HG03045 (cell line): ENCODE results near the gene PRCP.

Source experiments
- ATAC-seq: cut with Tn5 transposase; IDR thresholded peaks from one replicate; pipeline ENCODE4 v1.9.1; 2021; ENCODE audit warnings: mild to moderate bottlenecking, moderate library complexity; ENCODE audit not compliant: unreplicated experiment

The PRCP gene

GRCh38 chr11:82908311-82908710 is 8.1 kb upstream of the PRCP start:
- no peak for ATAC-seq

- ATAC-seq, result no peak
Measured at GRCh38 chr11:82907371-82907770, 7.1 kb upstream of the PRCP start.

- ATAC-seq, result no peak
Measured at GRCh38 chr11:82906931-82907330, 6.7 kb upstream of the PRCP start.

- no peak for ATAC-seq
Measured at GRCh38 chr11:82906236-82906635, 6.0 kb upstream of the PRCP start.

GRCh38 chr11:82903843-82904586 is 3.8 kb upstream of the PRCP start:
- no peak for ATAC-seq

- ATAC-seq, result no peak
Measured at GRCh38 chr11:82902880-82903279, 2.6 kb upstream of the PRCP start.

GRCh38 chr11:82901922-82902485 is 1.8 kb upstream of the PRCP start:
- ATAC-seq, result no peak

- peak; percentile 68 for ATAC-seq
Measured at GRCh38 chr11:82901165-82901921, 1.1 kb upstream of the PRCP start, which contains the start of gene DDIAS. Gene DDIAS (plus strand): TSS chr11:82901736. CDS start chr11:82914739, 13,003 bp downstream.

- ATAC-seq, result no peak
Measured at GRCh38 chr11:82899957-82900276, 313 bp downstream of the PRCP start.

GRCh38 chr11:82899186-82899820 is 927 bp downstream of the PRCP start:
- no peak for ATAC-seq

GRCh38 chr11:82898241-82898640 is 2.0 kb downstream of the PRCP start:
- no peak for ATAC-seq

- ATAC-seq, result no peak
Measured at GRCh38 chr11:82896183-82896582, 4.0 kb downstream of the PRCP start.

- ATAC-seq, result no peak
Measured at GRCh38 chr11:82895437-82896091, 4.7 kb downstream of the PRCP start.

- no peak for ATAC-seq
Measured at GRCh38 chr11:82892611-82893169, 7.5 kb downstream of the PRCP start.

GRCh38 chr11:82890936-82891335 is 9.3 kb downstream of the PRCP start:
- ATAC-seq, result no peak

- no peak for ATAC-seq
Measured at GRCh38 chr11:82890002-82890341, 10.3 kb downstream of the PRCP start.

- no peak for ATAC-seq
Measured at GRCh38 chr11:82889133-82890001, 10.9 kb downstream of the PRCP start.

GRCh38 chr11:82883853-82884252 is 16.4 kb downstream of the PRCP start:
- ATAC-seq, result no peak

GRCh38 chr11:82874646-82875523 is 25.3 kb downstream of the PRCP start:
- ATAC-seq, result no peak
